Measurements from ENCODE around the gene POU2AF3.

The POU2AF3 gene

GRCh38 chr11:111353776-111354600, 55.6 kb downstream of the POU2AF3 start:
- no peak for DNase-seq (ENCODE audit: low spot score)

GRCh38 chr11:111354601-111354891, 56.2 kb downstream of the POU2AF3 start:
- DNase-seq (ENCODE audit: low spot score), result no peak

- no peak for DNase-seq (ENCODE audit: low spot score)
Measured at GRCh38 chr11:111355101-111355500, 56.8 kb downstream of the POU2AF3 start.

GRCh38 chr11:111355956-111356659, 57.8 kb downstream of the POU2AF3 start:
- DNase-seq (ENCODE audit: low spot score), result no peak

- no peak for DNase-seq (ENCODE audit: low spot score)
Measured at GRCh38 chr11:111356660-111357048, 58.3 kb downstream of the POU2AF3 start.

GRCh38 chr11:111357150-111358037, 59.0 kb downstream of the POU2AF3 start:
- DNase-seq (ENCODE audit: low spot score), result no peak
